ENCODE data around the gene CRKL. TPM values are rescaled to one million over a fixed set of nuclear protein-coding genes. Genes with fewer than 3 reads are reported as not detected.

CRKL gene
- total RNA-seq, 1 experiment from 2014 or later: 82.7 TPM

- H3K9me3 Mint-ChIP-seq (ENCODE audit: unreplicated experiment): no peaks in the 10 kb centered on the region
- peaks cover 47% of the 10 kb centered on the region for H3K36me3 Mint-ChIP-seq (ENCODE audit: insufficient read depth, unreplicated experiment)
- no peak for DNase-seq
- intact Hi-C loops (cut with micrococcal nuclease; ENCODE audit: unreplicated experiment): no loop called here
- peak overlapping the region; percentile 82 for H3K4me3 Mint-ChIP-seq (ENCODE audit: unreplicated experiment)
- H3K27me3 Mint-ChIP-seq (ENCODE audit: insufficient read depth, unreplicated experiment): no peaks in the 10 kb centered on the region
- H3K36me3 ChIP-seq (ENCODE audit: control insufficient read depth, insufficient read depth, low read length): no peaks in the 10 kb centered on the region
- ChIA-PET CTCF (no interaction called here), POLR2A (interaction anchor here (0.9 kb wide), 1 partner anchor 30 kb away, joined by 3 read pairs; no protein-coding TSS in a partner anchor)
- no peak overlapping the region for H3K4me3 ChIP-seq (ENCODE audit: low read depth, low read length)
- H3K27me3 ChIP-seq (replicated peaks; ENCODE audit: control insufficient read depth, insufficient read depth, low read length): no peaks in the 10 kb centered on the region
- BruUV-seq (replicated peaks): no TSS peak
- peak overlapping the region; percentile 27 for H3K27ac Mint-ChIP-seq (ENCODE audit: unreplicated experiment)
- TF ChIP-seq CTCF (IDR thresholded peaks at IDR 0.05; ENCODE audit: insufficient read depth in 1 of 2, low read depth in 1 of 2, low read length in 1 of 2, severe bottlenecking in 1 of 2, unreplicated experiment in 1 of 2): no peak
- peaks cover 43% of the 10 kb centered on the region for H3K4me1 Mint-ChIP-seq (ENCODE audit: low read depth, unreplicated experiment)
- no peaks in the 10 kb centered on the region; the same call in 1 of the 2 replicates for H3K9me3 ChIP-seq
- H3K4me1 ChIP-seq: peaks cover 32% of the 10 kb centered on the region
Measured at GRCh38 chr22:20920881-20921203, 3.6 kb downstream of the CRKL start.

GRCh38 chr22:20922141-20922751 lies 5.0 kb downstream of the CRKL start:
- peaks cover 43% of the 10 kb centered on the region for H3K4me1 Mint-ChIP-seq (ENCODE audit: low read depth, unreplicated experiment)
- Histone ChIP-seq H3K4me1 (peaks cover 29% of the 10 kb centered on the region), H3K36me3 (ENCODE audit: control insufficient read depth, insufficient read depth, low read length) (no peaks in the 10 kb centered on the region), H3K27me3 (replicated peaks; ENCODE audit: control insufficient read depth, insufficient read depth, low read length) (no peaks in the 10 kb centered on the region), H3K4me3 (ENCODE audit: low read depth, low read length) (no peak overlapping the region), H3K9me3 (no peaks in the 10 kb centered on the region; the same call in 1 of the 2 replicates)
- no peak overlapping the region for H3K27ac Mint-ChIP-seq (ENCODE audit: unreplicated experiment)
- no peaks in the 10 kb centered on the region for H3K27me3 Mint-ChIP-seq (ENCODE audit: insufficient read depth, unreplicated experiment)
- no peak for TF ChIP-seq CTCF (IDR thresholded peaks at IDR 0.05; ENCODE audit: insufficient read depth in 1 of 2, low read depth in 1 of 2, low read length in 1 of 2, severe bottlenecking in 1 of 2, unreplicated experiment in 1 of 2)
- no TSS peak for BruUV-seq (replicated peaks)
- no peak for DNase-seq
- peaks cover 48% of the 10 kb centered on the region for H3K36me3 Mint-ChIP-seq (ENCODE audit: insufficient read depth, unreplicated experiment)
- POLR2A ChIA-PET: no interaction called here
- intact Hi-C loops (cut with micrococcal nuclease; ENCODE audit: unreplicated experiment): no loop called here
- CTCF ChIA-PET: interaction anchor here (1.4 kb wide), 1 partner anchor 36 kb away, joined by 3 read pairs; no protein-coding TSS in a partner anchor
- no peaks in the 10 kb centered on the region for H3K9me3 Mint-ChIP-seq (ENCODE audit: unreplicated experiment)
- H3K4me3 Mint-ChIP-seq (ENCODE audit: unreplicated experiment): no peak overlapping the region

- Histone ChIP-seq H3K27me3 (replicated peaks; ENCODE audit: control insufficient read depth, insufficient read depth, low read length) (no peaks in the 10 kb centered on the region), H3K36me3 (ENCODE audit: control insufficient read depth, insufficient read depth, low read length) (no peaks in the 10 kb centered on the region), H3K4me3 (ENCODE audit: low read depth, low read length) (no peak overlapping the region), H3K9me3 (no peaks in the 10 kb centered on the region), H3K4me1 (peaks cover 11% of the 10 kb centered on the region; the same call in 1 of the 2 replicates)
- peaks cover 26% of the 10 kb centered on the region for H3K4me1 Mint-ChIP-seq (ENCODE audit: low read depth, unreplicated experiment)
- no TSS peak for BruUV-seq (replicated peaks)
- H3K9me3 Mint-ChIP-seq (ENCODE audit: unreplicated experiment): no peaks in the 10 kb centered on the region
- no peak overlapping the region for H3K27ac Mint-ChIP-seq (ENCODE audit: unreplicated experiment)
- H3K36me3 Mint-ChIP-seq (ENCODE audit: insufficient read depth, unreplicated experiment): peaks cover 41% of the 10 kb centered on the region
- TF ChIP-seq CTCF (IDR thresholded peaks at IDR 0.05; ENCODE audit: insufficient read depth in 1 of 2, low read depth in 1 of 2, low read length in 1 of 2, severe bottlenecking in 1 of 2, unreplicated experiment in 1 of 2): no peak
- CTCF ChIA-PET: interaction anchor here (0.9 to 1.3 kb wide), 2 partner anchors 9 to 41 kb away, joined by 3 read pairs; partner anchors contain the start of gene CRKL
- no peak overlapping the region for H3K4me3 Mint-ChIP-seq (ENCODE audit: unreplicated experiment)
- DNase-seq: no peak
- intact Hi-C loops (cut with micrococcal nuclease; ENCODE audit: unreplicated experiment): no loop called here
- POLR2A ChIA-PET: no interaction called here
- H3K27me3 Mint-ChIP-seq (ENCODE audit: insufficient read depth, unreplicated experiment): no peaks in the 10 kb centered on the region
Measured at GRCh38 chr22:20926243-20926642, 9.0 kb downstream of the CRKL start.
